Renal cortical epithelial cell (primary cell): ENCODE results near the gene MORF4L2. TPM values are rescaled to one million over a fixed set of nuclear protein-coding genes. Genes with fewer than 3 reads are reported as not detected.

ENCODE experiments used
- DNase-seq: peaks from one replicate; pipeline ENCODE4 v3.0.0-alpha.2; 2011; ENCODE audit warnings: low read depth
- total RNA-seq: library from RNA; depleted of rRNA; stranded (reverse); fragments of >200 nt; gene quantifications from 2 replicates; pipeline ENCODE4 v1.2.3, GENCODE V29; 2014

The MORF4L2 gene
- total RNA-seq = 614 and 1,078 TPM in 2 replicates

- peak; percentile 98 for DNase-seq
Measured at GRCh38 chrX:103686199-103687072, at the start of gene MORF4L2. Gene MORF4L2 (minus strand): TSS chrX:103686699. CDS start chrX:103677027, 9,672 bp downstream.

- no peak for DNase-seq
Measured at GRCh38 chrX:103734125-103734760, 47.7 kb upstream of the MORF4L2 start.

- DNase-seq = no peak
Measured at GRCh38 chrX:103733017-103733416, 46.5 kb upstream of the MORF4L2 start.

- no peak for DNase-seq
Measured at GRCh38 chrX:103730796-103731493, 44.4 kb upstream of the MORF4L2 start.

- no peak for DNase-seq
Measured at GRCh38 chrX:103730147-103730795, 43.8 kb upstream of the MORF4L2 start.

- no peak for DNase-seq
Measured at GRCh38 chrX:103729015-103729414, 42.5 kb upstream of the MORF4L2 start.

- DNase-seq = no peak
Measured at GRCh38 chrX:103727115-103727514, 40.6 kb upstream of the MORF4L2 start.

GRCh38 chrX:103726477-103726876 lies 40.0 kb upstream of the MORF4L2 start:
- DNase-seq = no peak

GRCh38 chrX:103722505-103722904 lies 36.0 kb upstream of the MORF4L2 start:
- no peak for DNase-seq

GRCh38 chrX:103718120-103718519 lies 31.6 kb upstream of the MORF4L2 start:
- no peak for DNase-seq

GRCh38 chrX:103716962-103717361 lies 30.5 kb upstream of the MORF4L2 start:
- DNase-seq = peak; percentile 82

- no peak for DNase-seq
Measured at GRCh38 chrX:103710609-103711008, 24.1 kb upstream of the MORF4L2 start, which contains the start of gene TMEM31. Gene TMEM31 (plus strand): TSS chrX:103710909. CDS start chrX:103712259, 1,350 bp downstream.

GRCh38 chrX:103704863-103705262 lies 18.4 kb upstream of the MORF4L2 start:
- no peak for DNase-seq

- DNase-seq = no peak
Measured at GRCh38 chrX:103699243-103699642, 12.7 kb upstream of the MORF4L2 start.

GRCh38 chrX:103697687-103698086 lies 11.2 kb upstream of the MORF4L2 start:
- DNase-seq = no peak

- no peak for DNase-seq
Measured at GRCh38 chrX:103691059-103691458, 4.6 kb upstream of the MORF4L2 start.

- DNase-seq = peak; percentile 25
Measured at GRCh38 chrX:103688946-103689345, 2.4 kb upstream of the MORF4L2 start.

GRCh38 chrX:103687696-103688201 lies 1.2 kb upstream of the MORF4L2 start:
- peak; percentile 70 for DNase-seq

- DNase-seq = no peak
Measured at GRCh38 chrX:103687073-103687695, 685 bp upstream of the MORF4L2 start.

- no peak for DNase-seq
Measured at GRCh38 chrX:103685396-103685795, 1.1 kb downstream of the MORF4L2 start.

GRCh38 chrX:103681443-103681842 lies 5.1 kb downstream of the MORF4L2 start:
- DNase-seq = no peak
